ENCODE data around the gene LSAMP. TPM values are rescaled to one million over a fixed set of nuclear protein-coding genes. Genes with fewer than 3 reads are reported as not detected.

The LSAMP gene
- total and polyA plus RNA-seq, 2 of the 13 experiments (the other 11 are each of a cell fraction or from before 2014, with no cell fraction given): not detected

DNA sequence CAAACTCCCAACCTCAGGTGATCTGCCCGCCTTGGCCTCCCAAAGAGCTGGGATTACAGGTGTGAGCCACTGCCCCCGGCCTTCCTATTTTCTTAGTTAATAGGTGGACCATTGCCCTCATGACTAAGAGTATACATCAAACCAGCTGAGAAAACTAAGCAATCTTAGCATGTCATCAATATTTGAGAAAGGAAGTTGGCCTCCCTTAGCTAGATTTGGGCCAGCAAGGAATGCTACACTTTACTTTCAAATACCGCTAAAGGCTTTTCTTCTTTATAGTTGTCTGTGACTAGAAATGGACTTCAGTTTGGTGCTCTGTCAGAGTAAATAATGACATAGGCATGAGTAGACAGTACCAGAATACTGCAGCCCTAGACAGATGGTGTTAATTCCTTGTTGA is 622.7 kb downstream of the LSAMP start (continued):
- TF ChIP-seq, protein P1, sequence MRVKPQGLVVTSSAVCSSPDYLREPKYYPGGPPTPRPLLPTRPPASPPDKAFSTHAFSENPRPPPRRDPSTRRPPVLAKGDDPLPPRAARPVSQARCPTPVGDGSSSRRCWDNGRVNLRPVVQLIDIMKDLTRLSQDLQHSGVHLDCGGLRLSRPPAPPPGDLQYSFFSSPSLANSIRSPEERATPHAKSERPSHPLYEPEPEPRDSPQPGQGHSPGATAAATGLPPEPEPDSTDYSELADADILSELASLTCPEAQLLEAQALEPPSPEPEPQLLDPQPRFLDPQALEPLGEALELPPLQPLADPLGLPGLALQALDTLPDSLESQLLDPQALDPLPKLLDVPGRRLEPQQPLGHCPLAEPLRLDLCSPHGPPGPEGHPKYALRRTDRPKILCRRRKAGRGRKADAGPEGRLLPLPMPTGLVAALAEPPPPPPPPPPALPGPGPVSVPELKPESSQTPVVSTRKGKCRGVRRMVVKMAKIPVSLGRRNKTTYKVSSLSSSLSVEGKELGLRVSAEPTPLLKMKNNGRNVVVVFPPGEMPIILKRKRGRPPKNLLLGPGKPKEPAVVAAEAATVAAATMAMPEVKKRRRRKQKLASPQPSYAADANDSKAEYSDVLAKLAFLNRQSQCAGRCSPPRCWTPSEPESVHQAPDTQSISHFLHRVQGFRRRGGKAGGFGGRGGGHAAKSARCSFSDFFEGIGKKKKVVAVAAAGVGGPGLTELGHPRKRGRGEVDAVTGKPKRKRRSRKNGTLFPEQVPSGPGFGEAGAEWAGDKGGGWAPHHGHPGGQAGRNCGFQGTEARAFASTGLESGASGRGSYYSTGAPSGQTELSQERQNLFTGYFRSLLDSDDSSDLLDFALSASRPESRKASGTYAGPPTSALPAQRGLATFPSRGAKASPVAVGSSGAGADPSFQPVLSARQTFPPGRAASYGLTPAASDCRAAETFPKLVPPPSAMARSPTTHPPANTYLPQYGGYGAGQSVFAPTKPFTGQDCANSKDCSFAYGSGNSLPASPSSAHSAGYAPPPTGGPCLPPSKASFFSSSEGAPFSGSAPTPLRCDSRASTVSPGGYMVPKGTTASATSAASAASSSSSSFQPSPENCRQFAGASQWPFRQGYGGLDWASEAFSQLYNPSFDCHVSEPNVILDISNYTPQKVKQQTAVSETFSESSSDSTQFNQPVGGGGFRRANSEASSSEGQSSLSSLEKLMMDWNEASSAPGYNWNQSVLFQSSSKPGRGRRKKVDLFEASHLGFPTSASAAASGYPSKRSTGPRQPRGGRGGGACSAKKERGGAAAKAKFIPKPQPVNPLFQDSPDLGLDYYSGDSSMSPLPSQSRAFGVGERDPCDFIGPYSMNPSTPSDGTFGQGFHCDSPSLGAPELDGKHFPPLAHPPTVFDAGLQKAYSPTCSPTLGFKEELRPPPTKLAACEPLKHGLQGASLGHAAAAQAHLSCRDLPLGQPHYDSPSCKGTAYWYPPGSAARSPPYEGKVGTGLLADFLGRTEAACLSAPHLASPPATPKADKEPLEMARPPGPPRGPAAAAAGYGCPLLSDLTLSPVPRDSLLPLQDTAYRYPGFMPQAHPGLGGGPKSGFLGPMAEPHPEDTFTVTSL (CRISPR knock-in tag; IDR thresholded peaks at IDR 0.05; ENCODE audit: borderline replicate concordance): peak; percentile 79; the same call in 1 of the 2 replicates
- TF ChIP-seq MATR3 (CRISPR knock-in tag; IDR thresholded peaks at IDR 0.05): no peak
- peak; percentile 93; the same call in 1 of the 2 replicates for TF ChIP-seq LCORL (IDR thresholded peaks at IDR 0.05)
- peak; percentile 39; the same call in 1 of the 2 replicates for TF ChIP-seq LCORL (CRISPR knock-in tag; IDR thresholded peaks at IDR 0.05)
- 0 out of 2 replicates have a peak, but pooled peaks have one; percentile 7 for TF ChIP-seq ZBTB7B (CRISPR knock-in tag; IDR thresholded peaks at IDR 0.05)
- TF ChIP-seq, protein P2, sequence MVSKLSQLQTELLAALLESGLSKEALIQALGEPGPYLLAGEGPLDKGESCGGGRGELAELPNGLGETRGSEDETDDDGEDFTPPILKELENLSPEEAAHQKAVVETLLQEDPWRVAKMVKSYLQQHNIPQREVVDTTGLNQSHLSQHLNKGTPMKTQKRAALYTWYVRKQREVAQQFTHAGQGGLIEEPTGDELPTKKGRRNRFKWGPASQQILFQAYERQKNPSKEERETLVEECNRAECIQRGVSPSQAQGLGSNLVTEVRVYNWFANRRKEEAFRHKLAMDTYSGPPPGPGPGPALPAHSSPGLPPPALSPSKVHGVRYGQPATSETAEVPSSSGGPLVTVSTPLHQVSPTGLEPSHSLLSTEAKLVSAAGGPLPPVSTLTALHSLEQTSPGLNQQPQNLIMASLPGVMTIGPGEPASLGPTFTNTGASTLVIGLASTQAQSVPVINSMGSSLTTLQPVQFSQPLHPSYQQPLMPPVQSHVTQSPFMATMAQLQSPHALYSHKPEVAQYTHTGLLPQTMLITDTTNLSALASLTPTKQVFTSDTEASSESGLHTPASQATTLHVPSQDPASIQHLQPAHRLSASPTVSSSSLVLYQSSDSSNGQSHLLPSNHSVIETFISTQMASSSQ (IDR thresholded peaks at IDR 0.05; ENCODE audit: low read depth): peak; percentile 19; the same call in 1 of the 2 replicates
- TF ChIP-seq, protein P2 (CRISPR knock-in tag; IDR thresholded peaks at IDR 0.05; ENCODE audit: borderline replicate concordance): no peak
- no peak for TF ChIP-seq RBAK (CRISPR knock-in tag; IDR thresholded peaks at IDR 0.05)
- TF ChIP-seq, protein P3, sequence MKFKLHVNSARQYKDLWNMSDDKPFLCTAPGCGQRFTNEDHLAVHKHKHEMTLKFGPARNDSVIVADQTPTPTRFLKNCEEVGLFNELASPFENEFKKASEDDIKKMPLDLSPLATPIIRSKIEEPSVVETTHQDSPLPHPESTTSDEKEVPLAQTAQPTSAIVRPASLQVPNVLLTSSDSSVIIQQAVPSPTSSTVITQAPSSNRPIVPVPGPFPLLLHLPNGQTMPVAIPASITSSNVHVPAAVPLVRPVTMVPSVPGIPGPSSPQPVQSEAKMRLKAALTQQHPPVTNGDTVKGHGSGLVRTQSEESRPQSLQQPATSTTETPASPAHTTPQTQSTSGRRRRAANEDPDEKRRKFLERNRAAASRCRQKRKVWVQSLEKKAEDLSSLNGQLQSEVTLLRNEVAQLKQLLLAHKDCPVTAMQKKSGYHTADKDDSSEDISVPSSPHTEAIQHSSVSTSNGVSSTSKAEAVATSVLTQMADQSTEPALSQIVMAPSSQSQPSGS (CRISPR knock-in tag; IDR thresholded peaks at IDR 0.05): no peak
- TF ChIP-seq KLF12 (CRISPR knock-in tag; IDR thresholded peaks at IDR 0.05; ENCODE audit: borderline replicate concordance): no peak
- TF ChIP-seq EP300 (IDR thresholded peaks at IDR 0.05; ENCODE audit: low read depth in 2 of 2, low read length in 2 of 2): peak in 1 of 2 experiments; percentile 90; a peak in 2 of 4 replicates
- peak; percentile 91 for TF ChIP-seq EP300 (CRISPR knock-in tag; IDR thresholded peaks at IDR 0.05; ENCODE audit: borderline replicate concordance)
- TF ChIP-seq ZNF878 (CRISPR knock-in tag; IDR thresholded peaks at IDR 0.05): no peak
- no peak for TF ChIP-seq ZNF230 (CRISPR knock-in tag; IDR thresholded peaks at IDR 0.05)
- TF ChIP-seq ZSCAN21 (CRISPR knock-in tag; IDR thresholded peaks at IDR 0.05; ENCODE audit: borderline replicate concordance): no peak
- no peak for TF ChIP-seq ZNF251 (CRISPR knock-in tag; IDR thresholded peaks at IDR 0.05)
- no peak for TF ChIP-seq IRX3 (CRISPR knock-in tag; IDR thresholded peaks at IDR 0.05; ENCODE audit: borderline replicate concordance, low read depth)
- TF ChIP-seq FOXP1 (IDR thresholded peaks at IDR 0.05): no peak
- peak; percentile 73; the same call in 1 of the 2 replicates for TF ChIP-seq FOXP1 (CRISPR knock-in tag; IDR thresholded peaks at IDR 0.05)
- peak; percentile 74 for TF ChIP-seq FOXA3 (CRISPR knock-in tag; IDR thresholded peaks at IDR 0.05)
- TF ChIP-seq, protein P4, sequence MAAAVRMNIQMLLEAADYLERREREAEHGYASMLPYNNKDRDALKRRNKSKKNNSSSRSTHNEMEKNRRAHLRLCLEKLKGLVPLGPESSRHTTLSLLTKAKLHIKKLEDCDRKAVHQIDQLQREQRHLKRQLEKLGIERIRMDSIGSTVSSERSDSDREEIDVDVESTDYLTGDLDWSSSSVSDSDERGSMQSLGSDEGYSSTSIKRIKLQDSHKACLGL (CRISPR knock-in tag; IDR thresholded peaks at IDR 0.05): no peak

All from HepG2 (cell line).